ENCODE data around the gene ANKMY1.
A peak's percentile ranks its signal among the peaks of the same experiment; 100 is the strongest.

The ANKMY1 gene

DNA sequence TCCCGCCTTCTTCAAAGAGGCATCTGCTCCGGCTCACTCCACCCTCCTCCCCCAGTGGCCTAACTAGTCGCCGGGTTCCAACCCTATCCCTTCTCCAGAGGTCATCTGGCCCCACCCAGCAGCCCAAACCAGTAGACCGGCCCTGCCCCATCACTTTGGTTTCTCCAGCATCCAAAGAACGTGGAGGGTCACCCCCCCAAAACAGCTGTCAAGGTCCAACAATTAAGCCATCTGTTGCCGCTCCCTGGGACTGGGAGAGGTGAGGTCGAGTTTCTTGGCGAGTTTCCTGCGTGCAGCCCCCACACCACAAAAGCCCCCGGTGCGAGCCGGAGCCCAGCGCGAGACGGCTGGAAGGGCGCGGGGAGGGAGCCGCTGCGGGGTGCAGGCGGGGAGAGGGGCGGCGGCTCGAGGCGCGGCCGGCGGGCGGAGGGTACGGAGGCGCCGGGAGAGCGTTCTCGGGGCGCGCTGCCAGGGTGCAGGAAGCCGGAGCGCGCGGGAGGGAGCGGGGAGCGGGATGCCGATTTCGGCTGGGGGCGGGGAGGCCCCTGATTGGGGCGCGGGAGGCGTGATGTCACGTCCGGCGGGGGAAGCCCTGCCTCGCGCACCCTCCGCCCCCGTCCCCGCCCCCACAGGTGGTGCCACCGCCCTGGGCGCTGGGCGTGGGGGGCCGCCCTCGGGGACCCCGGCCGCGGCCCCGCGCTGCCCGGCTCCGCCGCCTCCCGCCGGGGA, 122.9 kb downstream of the ANKMY1 start (continued):
- no peak for TF ChIP-seq ZNF677 (tag by site-specific recombination; IDR thresholded peaks at IDR 0.05)

DNA sequence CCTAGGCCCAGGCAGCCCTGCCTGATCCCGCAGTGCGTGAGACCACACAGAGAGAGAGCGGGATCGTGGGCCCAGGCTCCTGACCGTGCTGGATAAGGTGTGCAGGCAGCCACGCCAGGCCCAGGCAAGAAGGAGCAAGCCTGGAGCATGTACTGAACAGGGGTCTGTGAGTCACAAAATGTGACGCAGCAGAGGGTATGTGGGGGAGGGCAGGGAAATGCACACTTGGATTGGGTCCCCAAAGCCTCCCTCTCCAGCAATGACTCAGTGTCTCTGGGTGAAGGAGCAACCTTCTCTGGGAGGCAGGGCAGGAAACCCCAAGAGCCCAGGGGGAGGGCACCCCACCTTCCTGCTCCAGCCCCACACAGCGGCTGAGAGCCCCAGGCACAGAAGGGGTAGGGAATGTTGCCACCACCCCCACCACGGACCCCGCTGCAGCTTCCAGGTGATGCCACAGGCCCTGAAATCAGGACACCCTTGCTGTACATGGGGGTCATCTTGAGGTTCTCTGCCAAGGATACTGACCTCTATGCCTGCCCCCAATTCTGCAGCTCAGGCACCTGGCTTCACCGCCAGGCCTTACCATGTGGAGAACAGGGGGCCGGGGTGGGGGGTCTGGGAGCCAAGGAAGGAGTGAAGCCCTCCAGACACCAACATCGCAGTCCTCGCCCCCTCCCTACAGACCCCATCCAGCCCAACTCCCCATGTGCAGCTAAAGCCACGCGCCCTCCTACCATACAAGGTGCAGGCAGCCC, 123.6 kb downstream of the ANKMY1 start:
- Histone ChIP-seq H3K9me3 (ENCODE audit: control insufficient read depth, insufficient read depth, low read depth, low read length) (no peaks in the 10 kb centered on the region), H3K4me1 (ENCODE audit: control insufficient read depth, insufficient read depth, low read length) (peaks cover 4% of the 10 kb centered on the region; the same call in 1 of the 2 replicates), H3K36me3 (ENCODE audit: control insufficient read depth in 2 of 2, insufficient read depth in 1 of 2, low read length in 2 of 2) (no peaks in the 10 kb centered on the region), H3K4me3 (ENCODE audit: low read depth, low read length) (no peak overlapping the region), H3K27ac (ENCODE audit: extremely low read depth, low read depth, low read length) (no peak overlapping the region)
- ChIA-PET CTCF (interaction anchor here (0.6 kb wide), 1 partner anchor 27 kb away, joined by 4 read pairs; no protein-coding TSS in a partner anchor), POLR2A (no interaction called here)
- TF ChIP-seq ZNF140 (tag by site-specific recombination; IDR thresholded peaks at IDR 0.05) (no peak), ZNF266 (tag by site-specific recombination; IDR thresholded peaks at IDR 0.05; ENCODE audit: low read depth) (peak; percentile 98)
- TF ChIP-seq, protein P1, sequence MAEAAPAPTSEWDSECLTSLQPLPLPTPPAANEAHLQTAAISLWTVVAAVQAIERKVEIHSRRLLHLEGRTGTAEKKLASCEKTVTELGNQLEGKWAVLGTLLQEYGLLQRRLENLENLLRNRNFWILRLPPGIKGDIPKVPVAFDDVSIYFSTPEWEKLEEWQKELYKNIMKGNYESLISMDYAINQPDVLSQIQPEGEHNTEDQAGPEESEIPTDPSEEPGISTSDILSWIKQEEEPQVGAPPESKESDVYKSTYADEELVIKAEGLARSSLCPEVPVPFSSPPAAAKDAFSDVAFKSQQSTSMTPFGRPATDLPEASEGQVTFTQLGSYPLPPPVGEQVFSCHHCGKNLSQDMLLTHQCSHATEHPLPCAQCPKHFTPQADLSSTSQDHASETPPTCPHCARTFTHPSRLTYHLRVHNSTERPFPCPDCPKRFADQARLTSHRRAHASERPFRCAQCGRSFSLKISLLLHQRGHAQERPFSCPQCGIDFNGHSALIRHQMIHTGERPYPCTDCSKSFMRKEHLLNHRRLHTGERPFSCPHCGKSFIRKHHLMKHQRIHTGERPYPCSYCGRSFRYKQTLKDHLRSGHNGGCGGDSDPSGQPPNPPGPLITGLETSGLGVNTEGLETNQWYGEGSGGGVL (tag by site-specific recombination; IDR thresholded peaks at IDR 0.05) = peak; percentile 52; the same call in 1 of the 2 replicates

DNA sequence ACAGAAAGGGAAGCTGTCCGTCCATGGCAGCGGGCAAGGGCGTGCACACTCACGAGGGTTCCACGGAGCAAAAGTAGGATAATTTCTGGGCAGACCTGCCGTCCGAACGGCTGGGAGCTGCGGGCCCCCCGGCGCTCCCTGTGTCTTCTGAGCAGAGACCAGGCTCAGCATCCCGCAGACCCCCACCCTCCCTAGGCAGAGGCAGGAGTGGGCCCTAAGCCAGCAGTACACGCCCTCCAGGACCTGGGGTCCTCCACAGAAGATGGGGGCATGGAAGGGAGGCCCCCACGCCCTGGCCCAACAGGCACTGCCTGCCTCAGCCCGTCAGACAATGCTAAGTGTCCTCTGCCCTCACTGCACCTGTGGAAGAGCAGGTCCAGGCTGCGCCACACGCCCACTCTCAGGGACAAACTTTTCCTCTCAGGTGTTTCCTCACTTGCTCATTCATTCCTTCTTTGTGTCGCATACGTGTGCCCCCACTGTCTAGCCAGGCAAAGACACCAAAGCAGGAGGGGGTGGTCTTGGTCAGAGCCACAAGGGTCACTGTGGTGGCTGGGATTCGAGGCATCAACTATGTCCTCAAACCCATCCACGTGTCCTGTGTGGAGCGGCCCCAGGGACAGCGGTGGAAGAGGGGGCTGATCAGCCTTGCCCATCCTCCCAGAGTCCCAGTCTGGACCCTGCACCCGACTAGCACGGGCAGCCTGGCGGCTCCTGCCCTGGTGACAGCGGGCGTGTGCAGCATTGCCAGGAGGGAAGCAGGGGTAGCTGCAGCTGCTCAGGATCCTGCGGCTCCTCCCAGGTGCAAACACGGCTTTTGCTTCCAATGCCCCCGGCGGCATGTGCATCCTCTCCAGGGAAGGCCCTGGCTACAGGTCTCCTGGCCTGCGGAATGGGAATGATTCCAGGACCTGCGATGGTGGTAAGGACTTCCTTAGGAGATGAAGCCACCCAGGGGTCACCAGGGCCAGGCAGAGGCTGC, 124.7 kb downstream of the ANKMY1 start:
- no peak overlapping the region for H3K27ac ChIP-seq (ENCODE audit: extremely low read depth, low read depth, low read length)
- peaks cover 4% of the 10 kb centered on the region; the same call in 1 of the 2 replicates for H3K4me1 ChIP-seq (ENCODE audit: control insufficient read depth, insufficient read depth, low read length)
- H3K9me3 ChIP-seq (ENCODE audit: control insufficient read depth, insufficient read depth, low read depth, low read length) = no peaks in the 10 kb centered on the region
- ChIA-PET CTCF (no interaction called here), POLR2A (interaction anchor here (0.6 kb wide), 1 partner anchor 52 kb away, joined by 4 read pairs; no protein-coding TSS in a partner anchor)
- TF ChIP-seq ZNF394 (tag by site-specific recombination; IDR thresholded peaks at IDR 0.05; ENCODE audit: borderline replicate concordance) = no peak
- no peak overlapping the region for H3K4me3 ChIP-seq (ENCODE audit: low read depth, low read length)
- no peaks in the 10 kb centered on the region for H3K36me3 ChIP-seq (ENCODE audit: control insufficient read depth in 2 of 2, insufficient read depth in 1 of 2, low read length in 2 of 2)

DNA sequence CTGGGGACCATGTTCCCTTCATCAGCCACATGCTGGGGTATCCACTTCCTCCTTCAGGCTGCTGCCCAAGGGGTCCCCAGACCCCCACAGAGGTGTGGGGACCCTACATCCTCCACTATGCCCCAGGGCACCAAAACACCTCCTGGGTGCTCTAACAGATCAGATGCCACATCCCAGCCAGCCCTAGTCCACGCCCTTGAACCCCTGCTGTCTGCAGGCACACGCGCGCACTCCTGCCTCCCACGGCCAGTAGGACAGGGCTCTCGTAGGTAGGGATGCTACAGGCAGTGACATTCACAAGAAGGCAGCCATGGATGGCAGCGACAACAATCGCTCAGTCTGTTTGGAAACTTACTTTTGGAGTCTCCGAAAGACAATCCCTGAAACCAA, 125.4 kb downstream of the ANKMY1 start:
- no peaks in the 10 kb centered on the region for H3K9me3 ChIP-seq (ENCODE audit: control insufficient read depth, insufficient read depth, low read depth, low read length)
- peaks cover 4% of the 10 kb centered on the region; the same call in 1 of the 2 replicates for H3K4me1 ChIP-seq (ENCODE audit: control insufficient read depth, insufficient read depth, low read length)
- ChIA-PET CTCF (interaction anchor here (0.7 kb wide), 1 partner anchor 199 kb away, joined by 3 read pairs; no protein-coding TSS in a partner anchor), POLR2A (no interaction called here)
- H3K36me3 ChIP-seq (ENCODE audit: control insufficient read depth in 2 of 2, insufficient read depth in 1 of 2, low read length in 2 of 2) = no peaks in the 10 kb centered on the region
- H3K4me3 ChIP-seq (ENCODE audit: low read depth, low read length) = no peak overlapping the region
- no peak for TF ChIP-seq ZNF677 (tag by site-specific recombination; IDR thresholded peaks at IDR 0.05)
- TF ChIP-seq ZNF837 (tag by site-specific recombination; IDR thresholded peaks at IDR 0.05) = no peak
- TF ChIP-seq ZNF169 (tag by site-specific recombination; IDR thresholded peaks at IDR 0.05) = no peak
- no peak for TF ChIP-seq BCL11B (tag by site-specific recombination; IDR thresholded peaks at IDR 0.05; ENCODE audit: low read depth)
- TF ChIP-seq ZIC2 (tag by site-specific recombination; IDR thresholded peaks at IDR 0.05) = peak; percentile 55; the same call in 1 of the 2 replicates
- no peak overlapping the region for H3K27ac ChIP-seq (ENCODE audit: extremely low read depth, low read depth, low read length)

All from HEK293 (cell line).